B cell (primary cell): ENCODE measurements around the gene CRIM1. TPM values are rescaled to one million over a fixed set of nuclear protein-coding genes. Genes with fewer than 3 reads are reported as not detected.

ENCODE experiments used
- ATAC-seq: fragments of 200-7000 bp; cut with Tn5 transposase; one replicate; pipeline ENCODE4 v1.10.0; 2021; ENCODE audit warnings: low read depth, mild to moderate bottlenecking, moderate number of reproducible peaks, moderate library complexity
- CTCF ChIA-PET: fragments of 350-600 bp; sonication (Branson Sonifier 250); formaldehyde crosslinking; loops from one replicate; lab custom pipeline; 2021; ENCODE audit warnings: antibody characterized with exemption, inconsistent platforms; lab: Charles Lee
- POLR2A ChIA-PET: fragments of 350-600 bp; sonication (Branson Sonifier 250); formaldehyde crosslinking; loops from one replicate; lab custom pipeline; 2021; ENCODE audit warnings: antibody characterized with exemption; lab: Charles Lee
- DNase-seq: peaks from one replicate; pipeline ENCODE4 v3.0.0; 2013
- H2AFZ ChIP-seq: 2 replicates; pipeline ENCODE4 v1.6.1; 2012; ENCODE audit warnings: mild to moderate bottlenecking, low read depth, low read length; ENCODE audit not compliant: insufficient read depth, poor library complexity, severe bottlenecking
- H3K27ac ChIP-seq, 2 donors: 1 replicate in 1 of 2; 2 replicates in 1 of 2; pipeline ENCODE4 v1.5.1; 2012 to 2013; ENCODE audit warnings: low read length in 2 of 2, mild to moderate bottlenecking in 2 of 2, moderate library complexity in 1 of 2
- H3K27me3 ChIP-seq, 4 experiments: fragments of 200-600 bp in 1 of 4; sonication (generic) in 1 of 4; replicated peaks in 1 of 4; 1 replicate in 2 of 4; 2 replicates in 2 of 4; pipeline versions ENCODE4 v1.6.1 to v1.7.0; 2013 to 2016; ENCODE audit warnings: low read length in 3 of 4, mild to moderate bottlenecking in 2 of 4, mixed read lengths in 1 of 4, moderate library complexity in 1 of 4; ENCODE audit not compliant: insufficient read depth in 4 of 4, control insufficient read depth in 3 of 4; ENCODE audit errors: control extremely low read depth in 1 of 4
- H3K36me3 ChIP-seq, 2 experiments: replicated peaks in 1 of 2; 1 replicate in 1 of 2; 2 replicates in 1 of 2; pipeline versions ENCODE4 v1.6.1 to v1.7.1; 2013; ENCODE audit warnings: low read length in 1 of 2; ENCODE audit not compliant: insufficient read depth in 2 of 2, control insufficient read depth in 1 of 2; ENCODE audit errors: control extremely low read depth in 1 of 2, extremely low read depth in 1 of 2
- H3K4me1 ChIP-seq, 2 donors: fragments of 200-600 bp in 1 of 2; sonication (generic) in 1 of 2; 1 replicate in 1 of 2; 2 replicates in 1 of 2; pipeline versions ENCODE4 v1.5.1 to v1.6.1; 2013 to 2017; ENCODE audit warnings: low read length in 2 of 2; ENCODE audit not compliant: control insufficient read depth in 2 of 2, insufficient read depth in 2 of 2
- H3K4me2 ChIP-seq: replicated peaks from 2 replicates; pipeline ENCODE3; 2012; ENCODE audit warnings: mild to moderate bottlenecking, low read depth, low read length; ENCODE audit not compliant: poor library complexity, severe bottlenecking
- H3K4me3 ChIP-seq, 5 experiments: fragments of 200-600 bp in 1 of 5; sonication (generic) in 1 of 5; 1 replicate in 3 of 5; 2 replicates in 2 of 5; pipeline versions ENCODE4 v1.5.1 to v1.7.0; 2011 to 2016; ENCODE audit warnings: low read length in 4 of 5, mild to moderate bottlenecking in 4 of 5, low read depth in 2 of 5, control low read depth in 1 of 5, moderate library complexity in 1 of 5; ENCODE audit not compliant: insufficient read depth in 1 of 5; ENCODE audit errors: control extremely low read depth in 1 of 5, extremely low read depth in 1 of 5
- H3K79me2 ChIP-seq: fragments of 200-600 bp; sonication (generic); one replicate; pipeline ENCODE4 v1.6.0; 2016; ENCODE audit warnings: low read length; ENCODE audit not compliant: control insufficient read depth, insufficient read depth
- H3K9ac ChIP-seq: fragments of 200-600 bp; sonication (generic); 2 replicates; pipeline ENCODE4 v1.6.1; 2017; ENCODE audit warnings: mild to moderate bottlenecking, low read length, moderate library complexity
- H3K9me3 ChIP-seq, 3 donors: one replicate each; pipeline versions ENCODE4 v1.6.1 to v1.7.1; 2013; ENCODE audit warnings: low read length in 2 of 3; ENCODE audit not compliant: control insufficient read depth in 2 of 3, insufficient read depth in 1 of 3; ENCODE audit errors: control extremely low read depth in 1 of 3
- H4K20me1 ChIP-seq: 2 replicates; pipeline ENCODE4 v1.6.0; 2012; ENCODE audit warnings: mild to moderate bottlenecking, low read length; ENCODE audit not compliant: insufficient read depth, control insufficient read depth, poor library complexity, severe bottlenecking
- H3K27ac Mint-ChIP-seq: one replicate; pipeline ENCODE4 v1.8.0; 2021; ENCODE audit warnings: mixed read lengths
- H3K27me3 Mint-ChIP-seq: one replicate; pipeline ENCODE4 v1.8.0; 2021; ENCODE audit warnings: mixed read lengths
- H3K4me1 Mint-ChIP-seq: one replicate; pipeline ENCODE4 v1.8.0; 2021; ENCODE audit warnings: mixed read lengths
- H3K4me3 Mint-ChIP-seq: one replicate; pipeline ENCODE4 v1.8.0; 2021; ENCODE audit warnings: mixed read lengths
- H3K9me3 Mint-ChIP-seq: one replicate; pipeline ENCODE4 v1.8.0; 2022; ENCODE audit warnings: mixed read lengths; ENCODE audit not compliant: insufficient read depth
- CTCF ChIP-seq: fragments of 200-600 bp; IDR thresholded peaks from one replicate; pipeline ENCODE4 v1.8.0; 2022; ENCODE audit warnings: antibody characterized with exemption, mild to moderate bottlenecking
- EZH2 ChIP-seq: IDR thresholded peaks from 2 replicates; pipeline ENCODE4 v1.6.1; 2012; ENCODE audit warnings: borderline replicate concordance, low read depth, mild to moderate bottlenecking, moderate library complexity, low read length; ENCODE audit not compliant: insufficient read depth, poor library complexity, severe bottlenecking
- WGBS: methylation state at CpG from one replicate; pipeline ENCODE4 v1.1.5; 2013; ENCODE audit warnings: missing lambda C conversion rate; ENCODE audit not compliant: insufficient coverage; 5-methylcytosine and 5-hydroxymethylcytosine counted together
- intact Hi-C: fragments of 100-400 bp; cut with micrococcal nuclease; formaldehyde crosslinking; loops from one replicate; pipeline ENCODE4 v1.10.0; 2022
- polyA plus RNA-seq: library from polyadenylated mRNA; depleted of rRNA; stranded (reverse); fragments of >200 nt; gene quantifications from 2 replicates; pipeline ENCODE4 v1.2.3, GENCODE V29; 2012
- total RNA-seq, 2 donors: library from RNA; stranded (reverse); fragments of 120-200 nt in 1 of 2; gene quantifications; 1 replicate in 1 of 2; 2 replicates in 1 of 2; pipeline versions ENCODE4 v1.2.3 to v1.2.4, GENCODE V29; 2013 to 2022

The CRIM1 gene
- total and polyA plus RNA-seq, 2 donors (not counting 1 experiment from before 2014, with no cell fraction given): 1.3 to 5.0 TPM

GRCh38 chr2:36389091-36389564, 33.5 kb downstream of the CRIM1 start:
- Mint-ChIP-seq H3K9me3 (no peaks in the 10 kb centered on the region), H3K27me3 (peaks cover 15% of the 10 kb centered on the region), H3K4me3 (no peak overlapping the region), H3K27ac (no peak overlapping the region), H3K4me1 (no peaks in the 10 kb centered on the region)
- Histone ChIP-seq H3K4me3 (no peak overlapping the region), H3K9ac (no peak overlapping the region), H3K27me3 (no peaks in the 10 kb centered on the region), H3K4me2 (no peak overlapping the region), H3K4me1 (no peaks in the 10 kb centered on the region), H3K27ac (no peak overlapping the region), H2AFZ (no peak overlapping the region), H3K36me3 (no peaks in the 10 kb centered on the region), H3K9me3 (no peaks in the 10 kb centered on the region), H3K79me2 (no peaks in the 10 kb centered on the region), H4K20me1 (no peaks in the 10 kb centered on the region)
- CTCF ChIA-PET: no interaction called here
- ATAC-seq (no peak), DNase-seq (no peak)
- WGBS: 94% methylated on average over 4 of the region's 5 CpGs
- POLR2A ChIA-PET: no interaction called here
- no peak for TF ChIP-seq CTCF
- intact Hi-C loops: no loop called here

GRCh38 chr2:36389577-36389976, 34.0 kb downstream of the CRIM1 start:
- intact Hi-C loops: no loop called here
- DNase-seq (no peak), ATAC-seq (no peak)
- Mint-ChIP-seq H3K4me3 (no peak overlapping the region), H3K4me1 (no peaks in the 10 kb centered on the region), H3K27me3 (peaks cover 15% of the 10 kb centered on the region), H3K9me3 (no peaks in the 10 kb centered on the region), H3K27ac (no peak overlapping the region)
- Histone ChIP-seq H3K9me3 (no peaks in the 10 kb centered on the region), H3K27me3 (no peaks in the 10 kb centered on the region), H3K4me2 (no peak overlapping the region), H3K4me1 (no peaks in the 10 kb centered on the region), H3K27ac (no peak overlapping the region), H3K9ac (no peak overlapping the region), H4K20me1 (no peaks in the 10 kb centered on the region), H3K79me2 (no peaks in the 10 kb centered on the region), H3K36me3 (no peaks in the 10 kb centered on the region), H3K4me3 (no peak overlapping the region), H2AFZ (no peak overlapping the region)
- TF ChIP-seq EZH2 (no peak), CTCF (no peak)
- WGBS: 90% methylated on average over 3 of the region's 3 CpGs
- ChIA-PET POLR2A (no interaction called here), CTCF (no interaction called here)
